Calu3 (cell line): ENCODE results near the gene HEPH. TPM values are rescaled to one million over a fixed set of nuclear protein-coding genes. Genes with fewer than 3 reads are reported as not detected.

Source experiments
- BruUV-seq: library from RNA; stranded (reverse); fragments of 400-500 nt; replicated peaks from 2 replicates; lab custom pipeline; 2021; lab: Mats Ljungman, UMichigan
- CTCF ChIA-PET: fragments of 300-600 bp; sonication (Branson Sonifier 250); formaldehyde crosslinking; loops from one replicate; lab custom pipeline; 2022; ENCODE audit warnings: antibody characterized with exemption; lab: Charles Lee
- DNase-seq: peaks from one replicate; pipeline ENCODE4 v3.0.0; 2022
- H3K27ac Mint-ChIP-seq: one replicate; pipeline ENCODE4 v1.8.0; 2022; ENCODE audit warnings: mixed read lengths; ENCODE audit not compliant: unreplicated experiment
- H3K27me3 Mint-ChIP-seq: one replicate; pipeline ENCODE4 v1.8.0; 2022; ENCODE audit warnings: mixed read lengths; ENCODE audit not compliant: unreplicated experiment
- H3K36me3 Mint-ChIP-seq: one replicate; pipeline ENCODE4 v1.8.0; 2022; ENCODE audit warnings: mild to moderate bottlenecking, moderate library complexity, mixed read lengths; ENCODE audit not compliant: insufficient read depth, unreplicated experiment
- H3K4me1 Mint-ChIP-seq: one replicate; pipeline ENCODE4 v1.8.0; 2022; ENCODE audit warnings: mild to moderate bottlenecking, low read depth, mixed read lengths; ENCODE audit not compliant: unreplicated experiment
- H3K4me3 Mint-ChIP-seq: one replicate; pipeline ENCODE4 v1.8.0; 2022; ENCODE audit warnings: mild to moderate bottlenecking, low read depth, moderate library complexity, mixed read lengths; ENCODE audit not compliant: unreplicated experiment
- H3K9me3 Mint-ChIP-seq: one replicate; pipeline ENCODE4 v1.8.0; 2022; ENCODE audit warnings: low read depth, mixed read lengths; ENCODE audit not compliant: unreplicated experiment
- intact Hi-C: fragments of 100-400 bp; cut with micrococcal nuclease; formaldehyde crosslinking; loops from one replicate; pipeline ENCODE4 v1.10.0; 2022; ENCODE audit not compliant: unreplicated experiment
- total RNA-seq: library from RNA; stranded (reverse); gene quantifications from 2 replicates; pipeline ENCODE4 v1.2.3, GENCODE V29; 2022
- TF ChIP-seq, protein P1 (sequence below): fragments of 200-600 bp; IDR thresholded peaks from one replicate; pipeline ENCODE4 v1.8.0; 2022; ENCODE audit warnings: antibody characterized with exemption; ENCODE audit not compliant: unreplicated experiment

HEPH gene
- total RNA-seq, 1 experiment from 2014 or later = not detected

DNA sequence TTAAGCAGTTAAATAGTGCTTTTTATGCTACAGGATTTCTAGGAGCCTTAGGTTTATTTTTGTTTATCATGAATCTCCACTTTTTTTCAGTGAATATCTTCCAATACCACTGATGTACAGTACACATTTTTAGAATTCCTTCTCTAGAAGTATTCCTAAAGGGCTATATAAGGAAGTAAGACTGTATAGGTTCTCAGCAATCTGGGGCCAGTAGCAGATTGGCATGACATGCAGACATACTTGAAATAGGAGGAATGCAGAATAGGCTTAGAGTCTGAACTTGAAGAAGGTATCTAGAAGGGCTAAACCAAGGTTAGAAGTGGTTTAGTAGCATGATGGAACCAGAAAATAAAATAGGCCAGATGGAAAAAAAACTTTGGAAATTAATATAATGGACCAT is 29.8 kb downstream of the HEPH start:
- no peak for DNase-seq
- no TSS peak for BruUV-seq
- Mint-ChIP-seq H3K9me3 (peaks cover 7% of the 10 kb centered on the region), H3K27ac (no peak overlapping the region), H3K36me3 (no peaks in the 10 kb centered on the region), H3K4me3 (no peak overlapping the region), H3K27me3 (no peaks in the 10 kb centered on the region), H3K4me1 (no peaks in the 10 kb centered on the region)
- intact Hi-C loops = no loop called here
- TF ChIP-seq, protein P1, sequence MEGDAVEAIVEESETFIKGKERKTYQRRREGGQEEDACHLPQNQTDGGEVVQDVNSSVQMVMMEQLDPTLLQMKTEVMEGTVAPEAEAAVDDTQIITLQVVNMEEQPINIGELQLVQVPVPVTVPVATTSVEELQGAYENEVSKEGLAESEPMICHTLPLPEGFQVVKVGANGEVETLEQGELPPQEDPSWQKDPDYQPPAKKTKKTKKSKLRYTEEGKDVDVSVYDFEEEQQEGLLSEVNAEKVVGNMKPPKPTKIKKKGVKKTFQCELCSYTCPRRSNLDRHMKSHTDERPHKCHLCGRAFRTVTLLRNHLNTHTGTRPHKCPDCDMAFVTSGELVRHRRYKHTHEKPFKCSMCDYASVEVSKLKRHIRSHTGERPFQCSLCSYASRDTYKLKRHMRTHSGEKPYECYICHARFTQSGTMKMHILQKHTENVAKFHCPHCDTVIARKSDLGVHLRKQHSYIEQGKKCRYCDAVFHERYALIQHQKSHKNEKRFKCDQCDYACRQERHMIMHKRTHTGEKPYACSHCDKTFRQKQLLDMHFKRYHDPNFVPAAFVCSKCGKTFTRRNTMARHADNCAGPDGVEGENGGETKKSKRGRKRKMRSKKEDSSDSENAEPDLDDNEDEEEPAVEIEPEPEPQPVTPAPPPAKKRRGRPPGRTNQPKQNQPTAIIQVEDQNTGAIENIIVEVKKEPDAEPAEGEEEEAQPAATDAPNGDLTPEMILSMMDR = no peak
- CTCF ChIA-PET = no interaction called here

DNA sequence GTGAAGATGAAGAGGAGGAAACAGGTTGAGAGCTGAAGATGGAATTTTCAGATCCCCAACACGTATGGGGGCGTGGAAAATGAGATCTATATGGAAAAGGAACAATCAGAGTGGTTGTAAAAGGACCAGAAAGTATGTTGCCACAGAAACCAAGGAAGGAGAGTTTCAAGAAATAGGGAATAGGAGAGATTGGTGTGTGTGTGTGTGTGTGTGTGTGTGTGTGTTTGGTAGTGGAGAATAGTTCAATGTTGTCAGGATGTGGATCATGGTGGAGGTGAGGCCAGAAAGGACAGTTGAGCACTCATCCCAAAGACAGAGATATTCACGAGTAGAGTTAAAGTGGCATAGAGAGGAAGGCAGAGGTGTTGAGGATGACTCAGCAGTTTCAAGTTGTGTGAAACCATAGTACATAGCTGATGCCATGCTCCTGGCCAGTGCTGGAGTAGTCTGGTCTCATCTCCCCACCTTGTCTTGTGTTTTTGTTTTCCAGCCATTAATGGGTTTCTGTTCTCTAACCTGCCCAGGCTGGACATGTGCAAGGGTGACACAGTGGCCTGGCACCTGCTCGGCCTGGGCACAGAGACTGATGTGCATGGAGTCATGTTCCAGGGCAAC is 36.1 kb downstream of the HEPH start:
- DNase-seq = no peak
- Mint-ChIP-seq H3K4me1 (no peaks in the 10 kb centered on the region), H3K27me3 (no peaks in the 10 kb centered on the region), H3K4me3 (no peak overlapping the region), H3K27ac (no peak overlapping the region), H3K9me3 (peaks cover 7% of the 10 kb centered on the region), H3K36me3 (no peaks in the 10 kb centered on the region)
- TF ChIP-seq, protein P1 = no peak
- intact Hi-C loops = no loop called here
- CTCF ChIA-PET = no interaction called here
- no TSS peak for BruUV-seq

DNA sequence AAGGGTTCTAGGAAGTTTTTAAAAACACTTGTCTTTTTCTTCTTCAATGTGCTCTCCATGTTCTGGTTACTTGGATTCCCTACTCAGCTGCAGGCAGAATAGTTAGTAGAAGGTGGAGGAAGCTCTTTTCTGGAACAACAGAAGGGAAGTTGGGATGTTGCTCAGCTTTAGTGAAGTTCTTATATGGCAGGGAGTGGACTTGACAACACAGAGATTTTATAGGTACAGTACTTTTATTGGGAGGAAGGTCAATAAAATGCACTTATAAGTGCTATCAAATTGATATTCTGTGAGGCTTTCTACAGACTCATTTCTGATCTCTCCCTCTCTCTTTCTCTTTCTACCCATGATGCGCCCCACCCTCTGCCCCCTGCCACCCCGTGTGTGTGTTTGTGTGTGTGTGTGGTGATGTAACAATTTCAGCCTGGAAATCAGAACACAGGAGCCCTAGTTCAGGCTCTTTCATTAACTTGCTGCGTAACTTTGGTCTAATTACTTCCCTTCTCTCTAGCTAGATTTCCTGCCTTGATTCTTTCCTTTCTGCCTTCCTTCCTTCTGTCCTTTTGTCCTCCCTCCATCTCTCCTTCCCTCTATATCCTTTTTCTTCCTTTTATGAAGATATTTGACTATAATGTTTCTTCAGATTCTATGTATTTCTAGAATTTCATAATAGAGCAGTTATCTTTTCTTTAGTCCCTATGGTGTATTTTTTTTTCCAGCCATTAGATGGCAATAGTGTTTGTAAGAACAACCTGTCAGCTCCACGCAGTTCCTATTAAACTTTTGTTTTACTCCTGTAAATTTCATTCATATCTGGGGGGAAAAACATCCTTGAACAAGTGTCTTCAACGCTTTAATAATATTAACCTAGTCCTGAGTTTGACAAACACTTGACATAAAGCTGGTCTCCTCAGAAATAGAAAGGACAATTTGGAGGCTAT is 37.1 kb downstream of the HEPH start:
- H3K27ac Mint-ChIP-seq = no peak overlapping the region
- DNase-seq = no peak
- H3K36me3 Mint-ChIP-seq = no peaks in the 10 kb centered on the region
- no TSS peak for BruUV-seq
- intact Hi-C loops = no loop called here
- CTCF ChIA-PET = no interaction called here
- H3K4me1 Mint-ChIP-seq = no peaks in the 10 kb centered on the region
- peaks cover 7% of the 10 kb centered on the region for H3K9me3 Mint-ChIP-seq
- H3K27me3 Mint-ChIP-seq = no peaks in the 10 kb centered on the region
- H3K4me3 Mint-ChIP-seq = no peak overlapping the region
- TF ChIP-seq, protein P1 = no peak

DNA sequence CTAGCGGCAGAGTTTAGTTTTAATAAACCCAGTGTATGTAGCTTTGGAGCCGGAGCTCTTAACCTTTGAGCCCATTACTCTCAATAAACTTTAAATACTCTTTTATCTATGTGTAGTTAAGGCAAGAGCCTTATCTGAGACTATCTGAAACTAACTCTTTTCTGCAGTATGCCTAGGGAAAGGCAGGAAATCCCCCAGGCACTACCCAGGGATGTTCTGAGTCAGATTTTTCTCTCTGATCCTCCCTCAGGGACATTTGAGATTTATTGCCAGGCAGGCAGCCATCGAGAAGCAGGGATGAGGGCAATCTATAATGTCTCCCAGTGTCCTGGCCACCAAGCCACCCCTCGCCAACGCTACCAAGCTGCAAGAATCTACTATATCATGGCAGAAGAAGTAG is 39.1 kb downstream of the HEPH start:
- TF ChIP-seq, protein P1 = no peak
- H3K27ac Mint-ChIP-seq = no peak overlapping the region
- H3K9me3 Mint-ChIP-seq = peaks cover 7% of the 10 kb centered on the region
- no peaks in the 10 kb centered on the region for H3K4me1 Mint-ChIP-seq
- no peaks in the 10 kb centered on the region for H3K36me3 Mint-ChIP-seq
- no peak overlapping the region for H3K4me3 Mint-ChIP-seq
- H3K27me3 Mint-ChIP-seq = no peaks in the 10 kb centered on the region
- intact Hi-C loops = no loop called here
- CTCF ChIA-PET = no interaction called here
- no TSS peak for BruUV-seq
- no peak for DNase-seq
